HUES64 (cell line): ENCODE measurements around the gene ARSG.

ENCODE experiments used
- H3K27ac ChIP-seq: 2 replicates; pipeline ENCODE4 v1.7.0; 2013; ENCODE audit warnings: low read depth, low read length, inconsistent platforms
- H3K27me3 ChIP-seq: 2 replicates; pipeline ENCODE4 v1.6.1; 2013; ENCODE audit warnings: mild to moderate bottlenecking, low read length; ENCODE audit not compliant: insufficient read depth
- H3K36me3 ChIP-seq: 2 replicates; pipeline ENCODE4 v1.6.1; 2013; ENCODE audit warnings: mild to moderate bottlenecking, low read length; ENCODE audit not compliant: insufficient read depth
- H3K4me1 ChIP-seq: 2 replicates; pipeline ENCODE4 v1.6.1; 2013; ENCODE audit warnings: mild to moderate bottlenecking, low read length, moderate library complexity; ENCODE audit not compliant: insufficient read depth
- H3K4me3 ChIP-seq: 2 replicates; pipeline ENCODE4 v1.5.1; 2013; ENCODE audit warnings: mild to moderate bottlenecking, low read length, moderate library complexity
- H3K9ac ChIP-seq: 2 replicates; pipeline ENCODE4 v1.6.1; 2013; ENCODE audit warnings: mild to moderate bottlenecking, low read depth, low read length
- H3K9me3 ChIP-seq: 2 replicates; pipeline ENCODE4 v1.6.1; 2013; ENCODE audit warnings: low read depth, low read length; ENCODE audit not compliant: insufficient read depth
- WGBS: fragments of 150-250, 120-280 bp; methylation state at CpG from one replicate; pipeline ENCODE4 v1.1.7; 2013; ENCODE audit warnings: missing lambda C conversion rate; 5-methylcytosine and 5-hydroxymethylcytosine counted together

ARSG gene

DNA sequence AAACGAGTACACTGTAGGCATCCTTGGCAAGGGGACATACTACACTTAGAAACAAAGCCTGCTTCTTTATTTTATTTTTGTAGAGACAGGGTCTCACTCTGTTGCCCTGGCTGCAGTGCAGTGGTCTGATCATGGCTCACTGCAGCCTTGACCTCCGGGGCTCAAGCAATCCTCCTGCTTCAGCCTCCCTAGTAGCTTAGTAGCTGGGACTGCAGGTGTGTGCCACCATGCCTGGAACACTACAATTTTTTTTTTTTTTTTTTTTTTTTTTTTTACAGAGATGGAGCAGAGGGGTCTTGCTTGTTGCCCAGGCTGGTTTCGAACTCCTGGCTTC lies 87.8 kb downstream of the ARSG start:
- H3K27ac ChIP-seq = no peak overlapping the region; the same call in 1 of the 2 replicates
- 93% methylated on average over 3 of the region's 3 CpGs for WGBS
- H3K36me3 ChIP-seq = no peaks in the 10 kb centered on the region
- no peaks in the 10 kb centered on the region for H3K27me3 ChIP-seq
- no peak overlapping the region for H3K4me3 ChIP-seq
- no peaks in the 10 kb centered on the region for H3K9me3 ChIP-seq
- H3K4me1 ChIP-seq = peaks cover 21% of the 10 kb centered on the region
- no peak overlapping the region for H3K9ac ChIP-seq

DNA sequence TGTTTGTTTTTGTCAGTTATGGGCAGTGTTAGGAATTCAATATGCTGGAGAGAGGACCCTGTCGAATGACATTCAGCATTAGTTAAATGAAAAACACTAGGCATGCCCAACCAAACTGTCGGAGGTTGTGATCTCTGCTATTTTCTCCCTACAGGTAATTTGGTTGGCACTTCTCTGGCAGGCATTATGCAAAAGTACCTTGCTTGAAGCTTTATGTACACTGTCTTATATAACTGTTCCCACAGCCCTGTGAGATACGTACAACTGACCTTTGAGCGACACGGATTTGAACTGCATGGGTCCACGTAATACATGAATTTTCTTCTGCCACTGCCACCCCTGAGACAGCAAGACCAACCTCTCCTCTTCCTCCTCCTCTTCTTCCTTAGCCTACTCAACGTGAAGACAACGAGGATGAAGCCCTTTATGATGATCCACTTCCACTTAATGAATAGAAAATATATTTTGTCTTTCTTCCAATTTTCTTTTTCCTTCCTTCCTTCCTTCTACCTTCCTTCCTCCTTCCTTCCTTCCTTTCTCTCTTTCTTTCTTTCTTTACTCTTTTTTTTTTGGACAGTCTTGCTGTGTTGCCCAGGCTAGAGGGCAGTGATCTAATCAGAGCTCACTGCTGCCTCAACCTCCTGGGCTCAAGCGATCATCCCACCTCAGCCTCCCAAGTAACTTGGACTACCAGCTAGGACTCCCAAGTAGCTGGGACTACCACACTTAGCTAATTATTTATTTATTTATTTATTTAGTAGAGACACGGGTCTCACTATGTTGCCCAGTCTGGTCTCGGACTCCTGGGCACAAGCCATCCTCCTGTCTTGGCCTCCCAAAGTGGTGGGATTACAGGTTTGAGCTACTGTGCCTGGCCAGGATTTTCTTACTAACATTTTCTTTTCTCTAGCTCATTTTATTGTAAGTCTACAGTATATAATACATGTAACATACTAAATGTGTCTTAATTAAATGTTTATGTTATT lies 88.7 kb downstream of the ARSG start:
- peaks cover 21% of the 10 kb centered on the region for H3K4me1 ChIP-seq
- WGBS = 95% methylated on average over 11 of the region's 11 CpGs
- H3K9ac ChIP-seq = no peak overlapping the region

DNA sequence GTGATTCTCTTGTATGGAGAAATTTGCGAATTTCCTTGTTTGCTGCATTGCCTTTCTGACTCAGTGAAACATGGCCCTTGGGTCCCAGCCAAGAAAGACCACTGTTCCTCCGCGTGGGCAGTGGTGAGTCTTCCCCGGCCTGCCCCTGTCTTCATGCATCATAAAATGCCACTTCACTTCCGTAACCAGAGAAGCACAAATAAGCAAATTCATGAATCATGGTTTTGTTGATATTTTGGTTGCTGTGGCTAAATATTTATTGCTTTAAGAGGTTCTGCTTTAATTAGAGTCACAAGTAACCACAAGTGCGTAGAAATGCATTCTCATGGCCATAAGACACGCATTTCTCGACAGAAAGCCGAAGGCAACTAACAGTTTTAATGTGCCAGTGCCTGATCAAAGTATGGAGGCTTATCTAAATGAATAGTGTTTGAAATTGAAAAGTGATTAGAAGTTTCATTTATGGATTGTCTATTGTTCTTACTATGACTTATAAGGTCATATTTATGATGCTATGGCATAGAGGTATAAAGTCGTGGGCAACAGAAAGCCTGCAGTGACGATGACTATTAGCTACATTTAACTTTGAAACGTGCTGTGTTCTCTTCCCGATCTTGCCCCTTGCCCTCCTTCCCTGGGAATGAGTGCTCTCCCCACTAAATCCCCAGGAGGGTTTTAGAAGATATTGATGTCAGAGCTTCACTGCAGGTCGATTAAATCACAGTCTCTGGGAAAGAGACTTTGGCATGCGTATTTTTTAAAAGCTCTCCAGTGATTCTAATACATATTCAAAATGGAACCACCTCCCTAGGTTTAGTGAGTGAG lies 90.0 kb downstream of the ARSG start:
- no peak overlapping the region for H3K27ac ChIP-seq
- H3K4me1 ChIP-seq = peaks cover 21% of the 10 kb centered on the region
- no peak overlapping the region for H3K4me3 ChIP-seq
- WGBS = 86% methylated on average over 15 of the region's 15 CpGs
- H3K36me3 ChIP-seq = no peaks in the 10 kb centered on the region
- no peaks in the 10 kb centered on the region for H3K27me3 ChIP-seq
- no peak overlapping the region for H3K9ac ChIP-seq
- H3K9me3 ChIP-seq = no peaks in the 10 kb centered on the region

More for the DNA sequence above, 88.7 kb downstream of the ARSG start:
- Histone ChIP-seq H3K9me3 (no peaks in the 10 kb centered on the region), H3K27me3 (no peaks in the 10 kb centered on the region), H3K36me3 (no peaks in the 10 kb centered on the region), H3K4me3 (no peak overlapping the region), H3K27ac (no peak overlapping the region)

DNA sequence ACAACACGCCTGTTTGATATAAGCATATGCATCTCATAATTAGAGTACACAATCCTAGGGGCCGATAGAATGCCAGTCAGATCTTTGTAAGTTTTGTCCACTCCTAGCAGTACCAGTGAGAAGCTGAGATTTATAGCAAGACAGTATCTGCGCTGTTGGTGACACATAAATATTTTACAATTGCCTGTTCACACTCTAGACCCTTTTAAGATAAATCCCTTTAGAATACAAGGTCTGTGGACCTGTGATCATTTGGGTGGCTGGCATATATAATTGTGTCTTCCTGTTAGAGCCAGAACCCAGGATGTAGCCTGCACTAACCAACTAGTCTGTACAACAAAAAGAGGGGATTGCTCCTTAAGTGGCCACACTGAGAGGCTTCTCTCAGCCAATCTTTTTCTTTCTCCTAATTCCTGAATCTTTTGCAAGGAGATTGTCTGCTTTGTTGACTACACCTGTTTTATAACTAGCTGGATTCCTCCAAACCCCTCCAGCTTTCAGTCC lies 91.3 kb downstream of the ARSG start:
- Histone ChIP-seq H3K4me1 (peaks cover 14% of the 10 kb centered on the region), H3K27ac (no peak overlapping the region), H3K36me3 (no peaks in the 10 kb centered on the region), H3K9me3 (no peaks in the 10 kb centered on the region), H3K9ac (no peak overlapping the region), H3K4me3 (no peak overlapping the region), H3K27me3 (no peaks in the 10 kb centered on the region)
- 94% methylated on average over 3 of the region's 3 CpGs for WGBS

DNA sequence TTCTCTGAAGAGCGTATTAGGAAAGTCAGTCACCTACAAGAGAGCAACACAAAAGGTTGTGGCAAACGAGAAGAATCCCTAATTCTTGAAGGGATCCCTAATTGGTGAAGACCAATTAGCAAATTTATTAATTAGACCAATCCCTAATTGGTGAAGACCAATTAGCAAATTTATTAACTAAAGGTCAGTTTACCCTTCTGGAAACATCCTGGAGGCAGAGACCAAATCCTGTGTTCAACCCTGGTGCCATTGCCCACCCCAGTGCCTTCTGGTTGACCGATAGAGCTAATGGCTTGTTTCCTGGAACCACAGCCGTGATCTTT lies 91.8 kb downstream of the ARSG start:
- no peaks in the 10 kb centered on the region for H3K36me3 ChIP-seq

DNA sequence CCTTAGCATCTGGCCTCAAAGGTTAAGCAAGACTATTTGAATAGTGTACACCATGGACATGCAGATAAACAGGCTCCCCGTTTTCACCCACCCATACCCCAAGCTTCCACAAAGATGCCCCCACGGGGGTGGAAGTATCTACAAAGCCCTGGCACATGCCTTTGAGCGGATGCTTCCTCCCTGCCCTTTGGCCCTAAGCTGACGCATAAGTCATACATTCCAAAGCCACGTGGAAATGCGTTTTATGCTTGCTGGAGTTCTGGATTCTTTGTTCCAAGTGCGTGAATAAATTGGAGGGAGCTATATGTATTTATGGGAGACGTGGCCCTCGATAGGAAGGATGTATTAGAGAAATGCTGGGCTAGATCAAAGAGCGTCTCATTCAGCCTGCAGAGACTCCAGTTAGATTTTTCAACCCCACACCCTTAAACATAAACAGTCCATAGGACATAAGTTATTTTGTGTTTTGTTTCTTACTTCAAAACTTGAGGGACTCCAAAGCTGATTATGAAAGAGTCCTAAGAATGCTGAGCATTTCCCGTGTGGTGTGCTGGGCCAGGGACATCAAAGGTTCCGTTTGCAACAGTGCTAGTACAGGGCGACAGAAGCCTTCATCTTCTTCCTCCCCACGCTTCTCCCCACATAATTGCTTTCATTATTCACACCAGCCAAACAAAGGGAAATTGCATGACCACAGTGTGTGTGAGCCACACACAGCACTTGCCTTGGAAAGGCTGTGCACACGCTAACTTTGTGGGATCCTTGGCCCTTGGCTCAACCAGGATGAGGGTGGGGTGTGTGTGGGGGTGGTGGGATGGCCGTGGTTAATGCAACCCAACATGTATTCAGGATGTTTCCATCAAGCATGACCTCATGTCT lies 92.4 kb downstream of the ARSG start:
- H3K9me3 ChIP-seq = no peaks in the 10 kb centered on the region
- WGBS = 89% methylated on average over 15 of the region's 16 CpGs
- no peaks in the 10 kb centered on the region for H3K36me3 ChIP-seq
- no peak overlapping the region for H3K4me3 ChIP-seq
- peaks cover 4% of the 10 kb centered on the region for H3K4me1 ChIP-seq
- H3K27ac ChIP-seq = no peak overlapping the region
- H3K9ac ChIP-seq = no peak overlapping the region
- no peaks in the 10 kb centered on the region for H3K27me3 ChIP-seq

More for the DNA sequence above, 91.8 kb downstream of the ARSG start:
- H3K9me3 ChIP-seq = no peaks in the 10 kb centered on the region
- 89% methylated on average over 4 of the region's 4 CpGs for WGBS
- peaks cover 10% of the 10 kb centered on the region for H3K4me1 ChIP-seq
- H3K27me3 ChIP-seq = no peaks in the 10 kb centered on the region
- H3K4me3 ChIP-seq = no peak overlapping the region
- no peak overlapping the region for H3K9ac ChIP-seq
- no peak overlapping the region for H3K27ac ChIP-seq

DNA sequence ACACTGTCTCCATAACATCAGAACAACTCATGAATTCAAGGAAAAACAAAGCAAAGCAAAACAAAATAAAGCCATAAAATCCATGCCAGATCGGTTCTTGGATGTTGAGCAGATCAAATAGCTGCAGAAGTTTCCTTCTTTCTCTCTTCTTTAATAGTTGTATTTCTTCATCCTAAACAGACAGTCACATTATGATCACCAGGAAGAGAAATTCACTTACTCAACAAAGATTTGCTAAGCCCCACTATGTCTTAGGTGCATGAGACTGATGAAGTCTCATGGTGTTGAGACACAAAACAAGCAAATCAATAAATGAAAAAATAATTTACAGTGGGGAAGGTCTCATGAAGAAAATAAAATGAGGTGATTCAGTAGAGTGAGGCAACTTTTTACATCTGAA lies 93.2 kb downstream of the ARSG start:
- Histone ChIP-seq H3K27ac (no peak overlapping the region), H3K36me3 (no peaks in the 10 kb centered on the region), H3K9me3 (no peaks in the 10 kb centered on the region), H3K4me3 (no peak overlapping the region), H3K9ac (no peak overlapping the region), H3K4me1 (no peaks in the 10 kb centered on the region), H3K27me3 (no peaks in the 10 kb centered on the region)
- 96% methylated on average over 1 of the region's 1 CpG for whole genome bisulfite sequencing

DNA sequence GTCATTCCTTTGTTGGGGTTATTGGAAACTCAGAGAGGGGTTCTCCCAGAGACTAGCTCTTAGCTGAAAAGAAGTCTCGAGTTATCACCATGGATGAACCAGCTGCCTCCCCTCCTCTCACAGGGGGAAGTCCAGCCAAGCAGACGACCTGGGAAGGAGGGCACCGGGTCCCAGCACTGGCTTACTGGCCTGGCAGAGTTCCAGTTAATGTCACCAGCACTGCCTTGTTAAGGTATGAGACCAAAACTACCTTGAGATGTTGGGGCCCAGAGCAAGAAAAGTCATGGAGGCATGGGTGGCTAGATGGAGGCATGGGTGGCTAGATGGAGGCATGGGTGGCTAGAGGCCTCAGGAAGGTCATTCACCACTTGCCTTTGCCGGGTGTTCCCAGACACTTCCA lies 93.6 kb downstream of the ARSG start:
- Histone ChIP-seq H3K9me3 (no peaks in the 10 kb centered on the region), H3K4me3 (no peak overlapping the region), H3K27ac (no peak overlapping the region), H3K9ac (no peak overlapping the region), H3K4me1 (no peaks in the 10 kb centered on the region), H3K36me3 (no peaks in the 10 kb centered on the region), H3K27me3 (no peaks in the 10 kb centered on the region)
- 89% methylated on average over 4 of the region's 4 CpGs for WGBS

DNA sequence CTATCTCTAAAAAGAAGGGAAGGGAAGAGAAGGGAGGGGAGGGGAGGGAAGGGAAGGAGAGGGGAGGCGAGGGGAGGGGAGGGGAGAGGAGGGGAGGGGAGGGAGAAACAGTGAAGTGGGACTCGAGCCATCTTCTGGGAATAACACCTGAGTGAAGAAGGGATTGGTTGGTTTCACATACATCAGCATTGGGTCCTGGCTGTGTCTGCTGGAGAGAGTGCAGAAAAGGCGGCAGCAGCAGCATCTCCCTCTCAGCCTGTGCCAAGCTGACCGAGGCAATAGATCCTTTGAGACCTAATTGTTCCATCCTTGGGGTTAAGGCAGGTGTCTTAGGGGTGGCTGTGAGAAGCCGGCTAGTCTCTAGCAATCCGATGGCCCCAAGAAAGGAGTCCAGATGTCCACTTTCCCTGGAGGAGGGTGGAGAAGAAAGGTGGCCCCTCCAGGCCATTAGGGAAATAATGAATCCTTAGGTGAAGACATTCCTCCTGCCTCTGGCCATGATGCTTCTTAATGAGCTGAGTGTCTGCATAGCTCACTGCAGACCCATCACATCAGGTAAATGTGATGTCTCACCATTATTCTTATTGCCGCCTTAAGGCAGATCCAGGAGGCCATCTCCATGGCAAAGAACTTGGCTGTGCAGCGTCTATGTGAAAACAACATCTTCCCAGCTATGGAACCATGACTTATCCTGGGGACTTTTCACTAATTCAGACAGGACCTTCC lies 94.4 kb downstream of the ARSG start:
- Histone ChIP-seq H3K27me3 (no peaks in the 10 kb centered on the region), H3K4me1 (no peaks in the 10 kb centered on the region), H3K9ac (no peak overlapping the region), H3K9me3 (no peaks in the 10 kb centered on the region), H3K4me3 (no peak overlapping the region), H3K27ac (no peak overlapping the region), H3K36me3 (no peaks in the 10 kb centered on the region)
- WGBS = 91% methylated on average over 7 of the region's 8 CpGs

DNA sequence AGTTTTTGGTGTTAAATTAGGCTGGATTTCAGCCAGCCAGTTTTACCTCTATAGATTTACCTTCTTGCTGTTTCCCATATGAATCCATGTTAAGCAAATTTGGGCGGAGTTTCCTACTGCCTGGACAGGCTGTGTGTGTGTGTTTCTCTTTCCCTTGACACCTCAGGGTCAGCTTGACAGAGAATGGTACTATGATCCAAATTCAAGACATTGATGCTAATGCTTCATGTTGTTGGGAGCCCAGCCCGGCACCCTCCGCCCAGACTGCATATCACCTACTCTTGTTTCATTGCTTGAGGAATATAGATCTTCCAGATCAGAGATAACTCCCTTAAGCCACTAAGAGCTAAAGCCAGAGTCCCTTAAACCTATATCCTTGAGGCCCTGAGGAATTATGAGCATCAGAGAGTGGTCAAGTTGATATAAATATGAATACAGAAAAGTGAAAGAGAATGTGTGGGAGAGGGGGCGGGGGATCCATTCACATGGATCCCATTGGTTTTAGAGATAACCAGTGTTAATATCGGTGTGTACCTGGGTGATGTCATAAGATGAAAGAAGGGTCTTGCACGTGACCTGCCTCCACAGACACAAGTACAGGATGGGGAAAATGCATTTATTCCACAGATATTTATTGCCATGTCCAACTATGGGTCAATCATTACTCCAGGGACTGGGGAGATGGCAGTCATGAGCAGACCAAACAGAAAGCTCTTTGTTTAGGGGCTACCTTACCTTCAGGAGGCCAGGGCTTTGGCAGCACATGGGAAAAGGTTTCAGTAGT lies 96.3 kb downstream of the ARSG start:
- H3K27ac ChIP-seq = no peak overlapping the region
- H3K4me1 ChIP-seq = no peaks in the 10 kb centered on the region
- H3K9ac ChIP-seq = no peak overlapping the region
- H3K9me3 ChIP-seq = no peaks in the 10 kb centered on the region
- H3K36me3 ChIP-seq = no peaks in the 10 kb centered on the region
- no peaks in the 10 kb centered on the region for H3K27me3 ChIP-seq
- H3K4me3 ChIP-seq = no peak overlapping the region
- 88% methylated on average over 6 of the region's 6 CpGs for WGBS
